CD4-positive, alpha-beta memory T cell (primary cell): ENCODE measurements around the gene CLPTM1. TPM values are rescaled to one million over a fixed set of nuclear protein-coding genes. Genes with fewer than 3 reads are reported as not detected.
"Not testable (repeated sequence)": the region's sequence is repeated elsewhere in the genome, so short reads cannot be mapped to it uniquely, and the experiment has no call there.

ENCODE experiments used
- CTCF ChIA-PET: fragments of 350-600 bp; sonication (Branson Sonifier 250); formaldehyde crosslinking; loops from one replicate; lab custom pipeline; 2021; ENCODE audit warnings: inconsistent platforms; ENCODE audit not compliant: partially characterized antibody; lab: Charles Lee
- POLR2A ChIA-PET: fragments of 350-600 bp; sonication (Branson Sonifier 250); formaldehyde crosslinking; loops from one replicate; lab custom pipeline; 2021; ENCODE audit not compliant: partially characterized antibody; lab: Charles Lee
- DNase-seq, 5 donors: peaks; one replicate each; pipeline versions ENCODE4 v3.0.0 to v3.0.0-alpha.2; 2020 to 2022; ENCODE audit warnings: mixed read lengths in 1 of 5
- H3K27ac ChIP-seq: one replicate; pipeline ENCODE4 v1.7.0; 2013; ENCODE audit warnings: low read depth, low read length
- H3K27me3 ChIP-seq: 2 replicates; pipeline ENCODE4 v1.7.0; 2013; ENCODE audit warnings: mild to moderate bottlenecking, low read length, moderate library complexity; ENCODE audit not compliant: insufficient read depth
- H3K36me3 ChIP-seq: 2 replicates; pipeline ENCODE4 v1.7.0; 2013; ENCODE audit warnings: mild to moderate bottlenecking, low read length, moderate library complexity; ENCODE audit not compliant: insufficient read depth
- H3K4me1 ChIP-seq: 2 replicates; pipeline ENCODE4 v1.7.0; 2013; ENCODE audit warnings: mild to moderate bottlenecking, low read length, moderate library complexity; ENCODE audit not compliant: insufficient read depth
- H3K4me3 ChIP-seq, 2 donors: one replicate each; pipeline ENCODE4 v1.7.0; 2013; ENCODE audit warnings: low read length in 2 of 2, mild to moderate bottlenecking in 1 of 2
- H3K9me3 ChIP-seq, 2 donors: one replicate each; pipeline ENCODE4 v1.7.0; 2013; ENCODE audit warnings: low read length in 2 of 2, control low read depth in 1 of 2; ENCODE audit not compliant: control insufficient read depth in 1 of 2
- H3K27ac Mint-ChIP-seq, 7 donors: one replicate each; pipeline ENCODE4 v1.8.0; 2020 to 2021; ENCODE audit warnings: mixed read lengths in 7 of 7, mild to moderate bottlenecking in 6 of 7, inconsistent platforms in 3 of 7, moderate library complexity in 3 of 7
- H3K27me3 Mint-ChIP-seq, 2 donors: one replicate each; pipeline ENCODE4 v1.8.0; 2020 to 2021; ENCODE audit warnings: mixed read lengths in 2 of 2
- H3K36me3 Mint-ChIP-seq, 2 donors: one replicate each; pipeline ENCODE4 v1.8.0; 2020 to 2021; ENCODE audit warnings: mixed read lengths in 2 of 2, inconsistent platforms in 1 of 2, mild to moderate bottlenecking in 1 of 2
- H3K4me1 Mint-ChIP-seq, 4 donors: one replicate each; pipeline ENCODE4 v1.8.0; 2020 to 2021; ENCODE audit warnings: mixed read lengths in 4 of 4, mild to moderate bottlenecking in 1 of 4
- H3K4me3 Mint-ChIP-seq, 8 donors: one replicate each; pipeline ENCODE4 v1.8.0; 2020 to 2021; ENCODE audit warnings: mixed read lengths in 8 of 8, mild to moderate bottlenecking in 7 of 8, moderate library complexity in 6 of 8, inconsistent platforms in 3 of 8
- H3K9me3 Mint-ChIP-seq, 8 donors: one replicate each; pipeline ENCODE4 v1.8.0; 2020 to 2021; ENCODE audit warnings: mixed read lengths in 8 of 8, mild to moderate bottlenecking in 5 of 8, inconsistent platforms in 3 of 8, moderate library complexity in 1 of 8
- intact Hi-C: fragments of 100-400 bp; cut with micrococcal nuclease; formaldehyde crosslinking; loops from one replicate; pipeline ENCODE4 v1.15.1; 2023
- polyA plus RNA-seq, 2 donors: library from polyadenylated mRNA; unstranded; fragments of 300-500 nt; fragmentation: Illumina TruSeq; gene quantifications; one replicate each; pipeline ENCODE4 v1.2.3, GENCODE V29; 2021
- total RNA-seq, 2 experiments: library from RNA; stranded (reverse); gene quantifications; one replicate each; pipeline ENCODE4 v1.2.3, GENCODE V29; 2021

CLPTM1 gene
- total and polyA plus RNA-seq, 4 experiments from 2014 or later = 16.6 to 86.4 (median 56.3) TPM

DNA sequence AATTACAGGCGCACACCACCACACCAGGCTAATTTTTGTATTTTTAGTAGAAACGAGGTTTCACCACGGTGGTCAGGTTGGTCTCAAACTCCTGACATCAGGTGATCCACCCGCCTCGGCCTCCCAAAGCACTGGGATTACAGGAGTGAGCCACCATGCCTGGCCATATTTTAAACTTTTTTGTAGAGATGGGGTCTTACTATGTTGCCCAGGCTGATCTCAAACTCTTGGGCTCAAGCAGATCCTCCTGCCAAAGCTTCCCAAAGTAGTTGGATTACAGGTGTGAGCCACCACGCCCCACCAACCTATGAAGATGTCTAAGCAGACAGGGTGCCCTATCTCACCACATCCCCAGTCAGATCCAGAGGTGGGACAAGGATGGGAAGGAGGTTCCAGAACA is 43.3 kb upstream of the CLPTM1 start:
- H3K27me3 Mint-ChIP-seq = peaks cover 21 to 27% of the 10 kb centered on the region in 2 donors
- H3K9me3 Mint-ChIP-seq, H3K27me3 ChIP-seq, intact Hi-C loops, H3K36me3 ChIP-seq, POLR2A ChIA-PET, H3K36me3 Mint-ChIP-seq, H3K4me1 Mint-ChIP-seq, H3K27ac Mint-ChIP-seq, H3K9me3 ChIP-seq, DNase-seq, H3K4me1 ChIP-seq, H3K4me3 Mint-ChIP-seq, H3K4me3 ChIP-seq, CTCF ChIA-PET, H3K27ac ChIP-seq: not testable (repeated sequence)

DNA sequence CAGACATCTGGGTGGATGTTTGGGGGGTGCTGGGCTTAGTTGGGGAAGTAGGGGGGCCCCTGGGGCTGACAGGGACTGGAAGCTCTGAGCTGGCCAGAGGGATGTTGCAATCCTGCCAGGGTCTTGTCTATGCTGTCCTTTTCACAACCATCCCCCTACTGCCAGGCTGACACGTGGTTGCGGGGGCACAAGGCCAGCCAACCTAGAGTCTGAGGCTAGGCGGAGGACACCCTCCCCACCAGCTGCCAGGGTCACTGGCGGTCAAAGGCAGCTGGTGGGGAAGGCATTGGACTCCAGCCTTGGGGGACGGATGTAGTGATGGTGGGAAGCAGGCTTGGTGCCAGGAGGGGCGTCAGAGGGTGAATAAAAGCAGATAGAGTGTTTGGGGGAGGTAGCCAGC is 42.3 kb upstream of the CLPTM1 start:
- peaks cover 5 to 9% (median 7%) of the 10 kb centered on the region in 4 donors for H3K4me1 Mint-ChIP-seq
- DNase-seq = no peak
- no peaks in the 10 kb centered on the region for H3K36me3 ChIP-seq
- peaks cover 6% of the 10 kb centered on the region for H3K4me1 ChIP-seq
- H3K27ac ChIP-seq = no peak overlapping the region
- no peaks in the 10 kb centered on the region for H3K36me3 Mint-ChIP-seq
- H3K4me3 Mint-ChIP-seq = peak overlapping the region in 2 of 8 donors; percentile 59 to 71
- ChIA-PET POLR2A (no interaction called here), CTCF (interaction anchor here (1.5 kb wide), 1 partner anchor 8 kb away, joined by 3 read pairs; no protein-coding TSS in a partner anchor)
- H3K27me3 ChIP-seq = no peaks in the 10 kb centered on the region
- no peaks in the 10 kb centered on the region for H3K9me3 Mint-ChIP-seq
- intact Hi-C loops = no loop called here
- H3K27ac Mint-ChIP-seq = no peak overlapping the region
- H3K27me3 Mint-ChIP-seq = peaks cover 18 to 24% of the 10 kb centered on the region in 2 donors
- no peaks in the 10 kb centered on the region for H3K9me3 ChIP-seq
- no peak overlapping the region for H3K4me3 ChIP-seq

DNA sequence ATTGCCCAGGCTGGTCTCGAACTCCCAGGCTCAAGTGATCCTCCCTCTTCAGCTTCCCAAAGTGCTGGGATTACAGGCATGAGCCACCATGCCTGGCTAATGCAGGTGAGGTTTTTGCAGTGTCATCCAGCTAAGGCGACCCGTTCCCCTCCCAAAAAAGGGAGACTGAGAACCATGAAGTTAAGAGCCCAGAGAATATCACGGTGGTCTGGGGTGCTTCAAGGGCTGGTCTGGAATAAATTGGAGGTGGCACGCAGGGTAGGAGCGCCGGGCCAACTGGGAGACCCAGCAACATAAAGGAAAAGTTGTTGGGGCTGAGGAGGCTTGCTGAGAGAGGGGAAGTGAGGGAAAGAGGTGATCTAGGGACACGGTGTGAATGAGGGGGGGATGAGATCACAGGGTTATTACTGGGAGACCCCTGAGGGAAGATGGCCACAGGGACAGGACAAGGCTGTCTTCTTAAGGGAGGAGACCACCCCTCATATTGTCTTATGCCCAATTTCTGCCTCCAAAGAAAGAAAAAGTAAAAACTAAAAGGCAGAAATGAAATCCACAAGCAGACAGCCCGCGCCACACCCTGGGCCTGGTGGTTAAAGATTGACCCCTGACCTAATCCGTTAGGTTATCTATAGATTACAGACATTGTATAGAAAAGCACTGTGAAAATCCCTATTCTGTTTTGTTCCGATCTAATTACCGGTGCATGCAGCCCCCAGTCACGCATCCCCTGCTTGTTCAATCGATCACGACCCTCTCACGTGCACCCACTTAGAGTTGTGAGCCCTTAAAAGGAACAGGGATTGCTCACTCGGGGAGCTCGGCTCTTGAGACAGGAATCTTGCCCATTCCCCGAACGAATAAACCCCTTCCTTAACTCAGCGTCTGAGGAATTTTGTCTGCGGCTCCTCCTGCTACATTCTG is 41.4 kb upstream of the CLPTM1 start:
- peak overlapping the region in 7 of 8 donors; percentile 46 to 90 (median 61) for H3K4me3 Mint-ChIP-seq
- CTCF ChIA-PET = interaction anchor here (1.5 to 1.9 kb wide), 2 partner anchors 9 kb away, joined by 3 to 5 read pairs; no protein-coding TSS in a partner anchor

DNA sequence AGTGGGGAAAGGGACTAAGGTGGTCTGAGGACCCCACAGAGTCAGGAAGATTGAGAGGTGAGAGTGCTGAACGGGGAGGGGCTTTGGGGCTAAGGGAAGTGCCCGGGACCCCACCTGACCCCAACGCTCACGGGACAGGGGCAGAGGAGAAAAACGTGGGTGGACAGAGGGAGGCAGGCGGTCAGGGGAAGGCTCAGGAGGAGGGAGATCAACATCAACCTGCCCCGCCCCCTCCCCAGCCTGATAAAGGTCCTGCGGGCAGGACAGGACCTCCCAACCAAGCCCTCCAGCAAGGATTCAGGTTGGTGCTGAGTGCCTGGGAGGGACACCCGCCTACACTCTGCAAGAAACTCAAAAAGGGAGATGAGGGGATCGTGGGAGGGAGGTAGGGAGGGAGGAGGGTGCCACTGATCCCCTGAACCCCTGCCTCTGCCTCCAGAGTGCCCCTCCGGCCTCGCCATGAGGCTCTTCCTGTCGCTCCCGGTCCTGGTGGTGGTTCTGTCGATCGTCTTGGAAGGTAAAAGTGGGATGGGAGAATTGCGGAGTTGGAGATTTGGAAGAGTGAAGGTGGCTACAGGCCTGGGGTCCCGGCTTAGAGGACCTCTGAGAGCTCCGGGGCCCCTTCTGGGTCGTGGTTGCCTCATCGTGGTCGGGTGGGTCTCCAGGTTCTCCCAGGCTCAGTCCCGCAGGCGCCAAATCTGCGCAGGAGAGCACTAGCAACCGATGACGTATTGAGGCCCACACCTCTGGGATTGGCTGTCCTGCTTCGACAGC is 40.6 kb upstream of the CLPTM1 start, which contains the start of gene APOC1:
TSS of gene APOC1 (plus strand) at position 176 of the 774 bp plus-strand sequence. CDS start at position 460, 284 bp downstream.
- DNase-seq = peak; percentile 67 to 76 (median 70)
- H3K27ac ChIP-seq, H3K9me3 Mint-ChIP-seq, H3K9me3 ChIP-seq, H3K36me3 ChIP-seq, H3K27me3 ChIP-seq, H3K4me1 ChIP-seq, H3K36me3 Mint-ChIP-seq, POLR2A ChIA-PET, H3K4me1 Mint-ChIP-seq: not testable (repeated sequence)
- H3K4me3 ChIP-seq = peak within 1 kb of the TSS; percentile 36 to 55
- H3K27ac Mint-ChIP-seq = peak within 1 kb of the TSS in 6 of 7 donors; percentile 2 to 78 (median 37)
- CTCF ChIA-PET = interaction anchor here (0.9 to 1.9 kb wide), 2 partner anchors 10 to 224 kb away, joined by 3 to 5 read pairs; no protein-coding TSS in a partner anchor
- H3K27me3 Mint-ChIP-seq = peaks cover 14 to 24% of the 10 kb centered on the region in 2 donors
- H3K4me3 Mint-ChIP-seq = peak within 1 kb of the TSS; percentile 83 to 92 (median 84)
- intact Hi-C loops = loop anchor here (1.0 kb wide), 1 partner anchor 41 kb away; the partner anchor contains the start of gene CLPTM1

More for the DNA sequence above, 41.4 kb upstream of the CLPTM1 start:
- H3K4me1 ChIP-seq, H3K27ac ChIP-seq, H3K4me1 Mint-ChIP-seq, H3K27me3 ChIP-seq, H3K9me3 ChIP-seq, H3K36me3 ChIP-seq, POLR2A ChIA-PET, H3K36me3 Mint-ChIP-seq, DNase-seq, intact Hi-C loops, H3K9me3 Mint-ChIP-seq, H3K4me3 ChIP-seq: not testable (repeated sequence)
- Mint-ChIP-seq H3K27me3 (peaks cover 14 to 24% of the 10 kb centered on the region in 2 donors), H3K27ac (peak overlapping the region in 1 of 7 donors; percentile 52)

DNA sequence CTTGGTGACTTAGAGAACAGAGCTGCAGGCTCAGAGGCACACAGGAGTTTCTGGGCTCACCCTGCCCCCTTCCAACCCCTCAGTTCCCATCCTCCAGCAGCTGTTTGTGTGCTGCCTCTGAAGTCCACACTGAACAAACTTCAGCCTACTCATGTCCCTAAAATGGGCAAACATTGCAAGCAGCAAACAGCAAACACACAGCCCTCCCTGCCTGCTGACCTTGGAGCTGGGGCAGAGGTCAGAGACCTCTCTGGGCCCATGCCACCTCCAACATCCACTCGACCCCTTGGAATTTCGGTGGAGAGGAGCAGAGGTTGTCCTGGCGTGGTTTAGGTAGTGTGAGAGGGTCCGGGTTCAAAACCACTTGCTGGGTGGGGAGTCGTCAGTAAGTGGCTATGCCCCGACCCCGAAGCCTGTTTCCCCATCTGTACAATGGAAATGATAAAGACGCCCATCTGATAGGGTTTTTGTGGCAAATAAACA is 30.9 kb upstream of the CLPTM1 start:
- H3K4me1 ChIP-seq = no peaks in the 10 kb centered on the region
- no peaks in the 10 kb centered on the region for H3K27me3 ChIP-seq
- no peak overlapping the region for H3K4me3 ChIP-seq
- H3K27ac ChIP-seq = no peak overlapping the region
- intact Hi-C loops = no loop called here
- H3K4me1 Mint-ChIP-seq = peaks cover 0 to 9% (median 4%) of the 10 kb centered on the region in 4 donors
- peak overlapping the region in 1 of 7 donors; percentile 25 for H3K27ac Mint-ChIP-seq
- H3K36me3 Mint-ChIP-seq = no peaks in the 10 kb centered on the region
- peaks cover 10 to 19% of the 10 kb centered on the region in 2 donors for H3K27me3 Mint-ChIP-seq
- no peak for DNase-seq
- no peaks in the 10 kb centered on the region for H3K9me3 Mint-ChIP-seq
- no peaks in the 10 kb centered on the region for H3K36me3 ChIP-seq
- no peak overlapping the region for H3K4me3 Mint-ChIP-seq
- no peaks in the 10 kb centered on the region for H3K9me3 ChIP-seq
- POLR2A ChIA-PET = no interaction called here
- CTCF ChIA-PET = no interaction called here

DNA sequence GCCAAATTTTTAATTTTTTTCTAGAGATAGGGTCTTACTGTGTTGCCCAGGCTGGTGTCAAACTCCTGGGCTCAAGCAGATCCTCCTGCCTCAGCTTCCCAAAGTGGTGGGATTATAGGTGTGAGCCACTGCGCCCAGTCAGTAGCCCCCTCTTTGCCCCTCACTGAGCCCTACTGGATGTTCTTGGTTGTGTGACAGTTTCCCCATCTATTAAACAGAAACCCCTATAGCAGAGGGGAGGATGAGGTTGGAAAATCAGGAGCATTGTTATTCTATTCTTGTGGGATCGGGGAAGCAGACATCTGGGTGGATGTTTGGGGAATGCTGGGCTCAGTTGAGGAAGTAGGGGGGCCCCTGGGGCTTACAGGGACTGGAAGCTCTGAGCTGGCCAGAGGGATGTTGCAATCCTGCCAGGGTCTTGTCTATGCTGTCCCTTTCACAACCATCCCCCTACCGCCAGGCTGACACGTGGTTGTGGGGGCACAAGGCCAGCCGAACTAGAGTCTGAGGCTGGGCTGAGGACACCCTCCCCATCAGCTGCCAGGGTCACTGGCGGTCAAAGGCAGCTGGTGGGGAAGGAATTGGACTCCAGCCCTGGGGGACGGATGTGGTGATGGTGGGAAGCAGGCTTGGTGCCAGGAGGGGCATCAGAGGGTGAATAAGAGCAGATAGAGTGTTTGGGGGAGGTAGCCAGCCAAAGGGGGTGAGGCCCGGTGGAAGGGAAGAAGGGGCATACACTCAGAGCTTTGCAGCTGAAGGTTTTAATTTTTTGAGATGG is 29.9 kb upstream of the CLPTM1 start:
- intact Hi-C loops = no loop called here
- Mint-ChIP-seq H3K27ac (no peak overlapping the region), H3K27me3 (peaks cover 10 to 19% of the 10 kb centered on the region in 2 donors), H3K36me3 (no peaks in the 10 kb centered on the region), H3K9me3 (no peaks in the 10 kb centered on the region), H3K4me1 (peaks cover 0 to 9% (median 4%) of the 10 kb centered on the region in 4 donors), H3K4me3 (no peak overlapping the region)
- no peak overlapping the region for H3K27ac ChIP-seq
- ChIA-PET POLR2A (interaction anchor here (0.8 kb wide), 1 partner anchor 9 kb away, joined by 3 read pairs; no protein-coding TSS in a partner anchor), CTCF (no interaction called here)
- H3K36me3 ChIP-seq = no peaks in the 10 kb centered on the region
- no peak for DNase-seq
- no peaks in the 10 kb centered on the region for H3K9me3 ChIP-seq
- no peaks in the 10 kb centered on the region for H3K27me3 ChIP-seq
- H3K4me1 ChIP-seq = no peaks in the 10 kb centered on the region
- no peak overlapping the region for H3K4me3 ChIP-seq
